ENCODE measurements around the gene FLRT1.

The FLRT1 gene, protein sequence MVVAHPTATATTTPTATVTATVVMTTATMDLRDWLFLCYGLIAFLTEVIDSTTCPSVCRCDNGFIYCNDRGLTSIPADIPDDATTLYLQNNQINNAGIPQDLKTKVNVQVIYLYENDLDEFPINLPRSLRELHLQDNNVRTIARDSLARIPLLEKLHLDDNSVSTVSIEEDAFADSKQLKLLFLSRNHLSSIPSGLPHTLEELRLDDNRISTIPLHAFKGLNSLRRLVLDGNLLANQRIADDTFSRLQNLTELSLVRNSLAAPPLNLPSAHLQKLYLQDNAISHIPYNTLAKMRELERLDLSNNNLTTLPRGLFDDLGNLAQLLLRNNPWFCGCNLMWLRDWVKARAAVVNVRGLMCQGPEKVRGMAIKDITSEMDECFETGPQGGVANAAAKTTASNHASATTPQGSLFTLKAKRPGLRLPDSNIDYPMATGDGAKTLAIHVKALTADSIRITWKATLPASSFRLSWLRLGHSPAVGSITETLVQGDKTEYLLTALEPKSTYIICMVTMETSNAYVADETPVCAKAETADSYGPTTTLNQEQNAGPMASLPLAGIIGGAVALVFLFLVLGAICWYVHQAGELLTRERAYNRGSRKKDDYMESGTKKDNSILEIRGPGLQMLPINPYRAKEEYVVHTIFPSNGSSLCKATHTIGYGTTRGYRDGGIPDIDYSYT
- 0 reads per million in 2 donors for total RNA-seq

DNA sequence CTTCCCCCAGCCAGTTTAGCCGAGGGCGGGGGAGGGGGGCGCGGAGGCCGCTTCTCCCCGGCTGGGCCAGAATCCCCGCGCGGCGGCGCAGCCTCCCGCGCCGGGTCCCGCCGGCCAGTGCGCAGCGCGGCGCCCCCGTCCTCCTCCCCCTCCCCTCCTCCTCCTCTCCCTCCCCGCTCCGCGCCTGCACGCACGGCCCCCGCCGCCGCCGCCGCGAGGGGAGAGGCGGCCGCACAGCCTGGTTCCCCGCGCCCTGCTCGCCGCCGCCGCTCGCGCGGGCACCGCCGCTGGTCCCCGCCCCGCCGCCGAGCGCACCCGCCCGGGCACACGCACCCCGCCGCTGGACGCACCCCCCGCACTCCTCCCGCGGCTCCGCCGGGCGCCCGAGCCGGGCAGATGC lies at the start of gene FLRT1:
TSS of gene FLRT1 (plus strand) at position 356 of the 400 bp plus-strand sequence. CDS start 80,337 bp downstream, outside the sequence.
- DNase-seq = no peak

DNA sequence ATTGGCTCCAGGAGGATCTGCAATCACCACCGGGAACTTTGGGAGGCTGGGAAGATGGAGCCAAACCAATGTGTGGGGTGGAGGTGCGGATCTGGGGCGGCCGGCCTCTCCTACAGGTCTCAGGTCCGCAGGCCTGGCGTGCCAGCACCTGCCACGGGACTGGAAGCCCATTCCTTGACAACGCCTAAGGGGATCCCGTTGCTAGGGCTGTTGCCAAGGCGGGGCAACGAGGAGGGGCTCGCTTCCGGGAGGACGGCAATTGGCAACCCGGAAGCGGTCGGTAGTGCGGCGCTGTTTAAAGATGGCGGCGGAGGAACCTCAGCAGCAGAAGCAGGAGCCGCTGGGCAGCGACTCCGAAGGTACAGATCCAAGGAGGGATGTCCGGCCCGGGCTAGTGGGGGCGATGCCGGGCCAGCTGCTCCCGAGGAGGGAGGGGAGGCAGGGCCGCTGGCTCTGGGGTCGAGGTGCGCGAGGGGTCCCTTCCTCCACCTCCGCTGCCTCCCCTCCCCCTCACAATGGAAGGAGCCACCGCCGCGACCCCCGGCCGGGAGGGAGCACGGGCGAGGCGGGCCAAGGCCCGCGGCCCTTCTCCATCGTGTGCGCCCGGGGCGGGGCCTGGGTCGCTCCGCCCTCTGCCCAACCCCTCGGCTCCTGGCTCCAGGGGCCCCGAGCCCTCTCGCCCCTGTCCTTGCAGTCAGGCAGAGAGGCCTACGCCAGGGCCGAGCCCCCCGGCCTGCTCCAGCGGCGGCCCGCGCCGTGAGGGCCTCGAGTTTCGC lies 49.4 kb upstream of the FLRT1 start, which contains the start of gene OTUB1:
TSS of gene OTUB1 (plus strand) at position 283 of the 776 bp plus-strand sequence. CDS start at position 302, 19 bp downstream.
- peak; percentile 79 for DNase-seq

DNA sequence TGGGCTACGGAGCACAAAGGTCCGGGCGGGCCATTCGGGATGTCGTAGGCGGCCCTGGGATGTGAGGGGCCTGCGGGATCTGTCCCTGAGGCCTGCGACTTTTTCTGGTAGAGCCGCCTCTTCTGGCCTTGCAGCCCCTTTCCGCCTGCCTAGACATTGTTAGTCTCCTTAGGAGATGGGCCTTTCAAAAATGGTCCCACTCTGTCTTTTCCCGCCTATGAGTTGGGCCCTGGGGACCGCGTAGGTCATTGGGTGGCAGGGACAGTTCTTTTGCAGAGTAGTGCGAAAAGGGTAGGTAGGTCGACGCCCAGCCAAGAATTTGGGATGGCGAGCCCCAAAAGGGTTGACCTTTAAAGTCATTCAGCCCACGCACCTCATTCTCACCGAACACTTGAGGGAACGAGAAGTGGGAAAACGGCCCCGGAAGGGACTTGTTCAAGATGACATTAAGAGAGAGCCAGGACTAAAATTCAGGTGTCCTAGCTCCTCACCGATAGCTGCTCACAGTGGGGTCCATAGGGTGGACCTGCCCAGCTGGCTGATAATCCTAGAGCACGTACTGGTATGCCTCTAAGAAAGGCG lies 48.7 kb upstream of the FLRT1 start:
- DNase-seq = no peak

DNA sequence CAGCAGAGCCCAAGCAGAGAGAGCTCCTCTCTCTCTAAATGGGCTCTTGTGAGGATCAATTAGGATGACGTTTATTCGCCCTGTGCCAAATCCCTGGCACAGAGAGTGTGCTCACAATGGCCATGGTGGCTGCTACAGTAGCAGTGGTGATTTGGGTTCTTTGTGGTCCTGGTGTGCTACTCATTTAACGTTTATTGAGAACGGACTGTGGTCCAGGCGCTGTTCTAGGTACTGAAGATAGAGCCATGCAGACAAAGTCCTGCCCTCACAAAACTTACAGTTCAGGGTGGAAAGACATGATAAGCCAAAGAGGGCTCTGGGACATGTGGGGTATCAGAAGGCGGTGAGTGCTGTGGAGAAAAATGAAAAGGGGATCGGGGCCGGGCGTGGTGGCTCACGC lies 44.2 kb upstream of the FLRT1 start:
- no peak for DNase-seq

DNA sequence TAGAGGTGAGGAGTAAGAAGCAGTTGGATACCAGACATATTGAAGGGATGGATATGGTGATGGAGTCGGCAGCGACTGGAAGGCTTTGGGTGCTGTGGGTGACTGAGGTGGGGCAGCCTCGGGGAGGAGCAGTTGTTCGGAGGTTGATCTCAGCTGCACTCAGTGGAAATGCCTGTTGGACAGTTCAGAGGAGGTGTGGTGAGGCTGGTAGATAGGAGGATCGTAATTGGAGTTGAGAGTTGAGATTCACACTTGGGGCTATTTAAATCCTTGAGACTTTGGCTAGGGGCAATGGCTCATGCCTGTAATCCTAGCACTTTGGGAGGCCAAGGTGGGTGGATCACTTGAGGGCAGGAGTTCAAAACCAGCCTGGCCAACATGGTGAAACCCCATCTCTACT lies 42.6 kb upstream of the FLRT1 start:
- no peak for DNase-seq

DNA sequence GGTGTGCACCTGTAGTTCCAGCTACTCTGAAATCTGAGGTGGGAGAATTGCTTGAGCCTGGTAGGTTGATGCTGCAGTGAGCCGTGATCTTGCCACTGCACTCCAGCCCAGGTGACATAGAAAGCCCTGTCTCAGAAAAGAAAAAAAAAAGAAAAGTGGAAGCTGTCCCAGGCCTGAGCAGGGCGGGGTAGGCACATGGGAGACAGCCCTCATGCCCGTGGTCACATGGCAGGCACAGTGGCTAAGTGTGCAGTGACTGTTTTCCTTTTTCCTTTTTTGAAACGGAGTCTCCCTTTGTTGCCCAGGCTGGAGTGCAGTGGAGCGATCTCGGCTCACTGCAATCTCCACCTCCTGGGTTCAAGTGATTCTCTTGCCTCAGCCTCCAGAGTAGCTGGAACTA lies 41.7 kb upstream of the FLRT1 start:
- no peak for DNase-seq

DNA sequence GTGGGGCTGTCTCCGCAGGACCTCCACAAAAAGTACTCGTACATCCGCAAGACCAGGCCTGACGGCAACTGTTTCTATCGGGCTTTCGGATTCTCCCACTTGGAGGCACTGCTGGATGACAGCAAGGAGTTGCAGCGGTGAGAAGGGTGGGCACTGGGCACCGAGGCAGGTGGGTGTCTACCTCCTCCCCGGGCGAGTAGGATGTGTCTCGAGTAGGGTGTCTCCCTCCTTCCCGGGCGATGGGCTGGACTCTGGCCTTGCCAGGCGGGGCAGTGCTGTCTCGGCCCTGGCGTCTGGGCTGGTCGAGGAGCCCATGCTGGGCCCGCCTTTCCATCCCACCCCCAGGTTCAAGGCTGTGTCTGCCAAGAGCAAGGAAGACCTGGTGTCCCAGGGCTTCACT lies 39.2 kb upstream of the FLRT1 start:
- no peak for DNase-seq

DNA sequence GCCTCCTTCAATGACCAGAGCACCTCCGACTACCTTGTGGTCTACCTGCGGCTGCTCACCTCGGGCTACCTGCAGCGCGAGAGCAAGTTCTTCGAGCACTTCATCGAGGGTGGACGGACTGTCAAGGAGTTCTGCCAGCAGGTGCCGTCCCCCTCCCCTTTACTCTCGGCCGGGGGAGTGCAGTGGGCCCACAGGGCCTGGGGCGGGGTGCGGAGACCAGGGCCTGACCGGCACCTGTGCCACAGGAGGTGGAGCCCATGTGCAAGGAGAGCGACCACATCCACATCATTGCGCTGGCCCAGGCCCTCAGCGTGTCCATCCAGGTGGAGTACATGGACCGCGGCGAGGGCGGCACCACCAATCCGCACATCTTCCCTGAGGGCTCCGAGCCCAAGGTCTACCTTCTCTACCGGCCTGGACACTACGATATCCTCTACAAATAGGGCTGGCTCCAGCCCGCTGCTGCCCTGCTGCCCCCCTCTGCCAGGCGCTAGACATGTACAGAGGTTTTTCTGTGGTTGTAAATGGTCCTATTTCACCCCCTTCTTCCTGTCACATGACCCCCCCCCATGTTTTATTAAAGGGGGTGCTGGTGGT lies 38.5 kb upstream of the FLRT1 start:
- DNase-seq = no peak

DNA sequence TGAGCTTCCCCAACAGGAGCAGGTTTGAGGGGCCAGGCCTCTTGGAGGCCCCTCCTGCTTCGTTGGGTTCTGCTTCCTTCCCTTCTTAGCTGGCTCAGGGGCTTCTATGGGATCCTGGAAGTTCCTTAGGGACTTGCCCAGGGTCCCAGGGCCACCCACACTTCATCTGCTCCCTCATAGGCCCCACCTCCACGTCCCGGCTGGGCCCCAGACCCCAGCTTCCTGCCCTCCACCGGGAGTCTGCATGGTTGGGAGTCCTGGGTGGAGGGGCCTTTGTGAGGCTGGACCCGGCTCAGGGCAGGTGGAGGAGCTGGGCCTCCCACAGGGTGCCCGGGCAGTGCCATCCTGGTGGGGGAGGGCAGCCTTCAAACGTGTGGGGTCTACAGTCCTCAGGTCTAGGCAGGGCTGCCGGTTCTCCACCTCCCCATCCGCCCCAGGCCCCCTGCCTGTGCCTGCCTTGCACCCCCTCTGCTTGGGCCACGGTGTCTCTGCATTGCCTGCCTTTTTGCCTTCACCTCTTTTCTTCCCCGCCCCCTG lies 37.9 kb upstream of the FLRT1 start:
- DNase-seq = no peak

DNA sequence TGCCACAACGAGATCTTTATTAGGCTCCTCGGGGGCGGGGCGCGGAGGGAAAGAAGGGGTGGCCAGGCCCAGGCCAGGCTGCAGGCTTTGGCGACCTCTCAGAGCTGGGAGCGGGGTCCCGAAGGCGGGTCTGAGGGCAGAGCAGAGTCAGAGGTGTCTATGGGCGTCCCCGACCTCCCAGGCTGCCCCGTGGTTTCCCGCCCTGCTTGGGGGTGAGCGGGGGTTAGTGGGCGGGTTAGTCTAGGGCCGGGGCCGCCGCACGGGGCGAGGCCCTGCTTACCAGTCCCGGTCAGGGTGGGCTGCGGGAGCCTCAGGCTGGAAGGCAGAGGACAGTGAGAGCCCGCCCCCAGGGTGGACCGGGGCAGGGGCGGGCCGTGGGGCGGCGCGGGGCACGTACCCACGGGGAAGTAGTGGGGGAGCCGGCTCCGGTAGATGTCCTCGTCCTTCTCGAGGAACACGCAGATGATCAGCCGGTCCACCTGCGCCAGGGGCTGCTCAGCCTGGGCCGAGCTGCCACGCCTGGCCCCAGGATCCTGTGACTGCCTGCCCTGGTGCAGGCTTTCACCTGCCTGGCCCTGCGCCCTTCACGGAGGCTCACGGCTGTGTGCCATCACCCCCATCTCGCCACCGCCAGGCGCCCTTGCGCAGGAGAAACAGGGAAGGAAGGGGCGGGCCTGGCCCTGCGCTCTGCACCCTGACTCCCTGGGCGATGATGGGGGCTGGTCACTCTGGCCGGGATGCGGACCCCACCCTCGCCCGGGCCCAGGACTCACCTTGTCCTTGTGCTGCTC lies 37.0 kb upstream of the FLRT1 start:
- DNase-seq = no peak

DNA sequence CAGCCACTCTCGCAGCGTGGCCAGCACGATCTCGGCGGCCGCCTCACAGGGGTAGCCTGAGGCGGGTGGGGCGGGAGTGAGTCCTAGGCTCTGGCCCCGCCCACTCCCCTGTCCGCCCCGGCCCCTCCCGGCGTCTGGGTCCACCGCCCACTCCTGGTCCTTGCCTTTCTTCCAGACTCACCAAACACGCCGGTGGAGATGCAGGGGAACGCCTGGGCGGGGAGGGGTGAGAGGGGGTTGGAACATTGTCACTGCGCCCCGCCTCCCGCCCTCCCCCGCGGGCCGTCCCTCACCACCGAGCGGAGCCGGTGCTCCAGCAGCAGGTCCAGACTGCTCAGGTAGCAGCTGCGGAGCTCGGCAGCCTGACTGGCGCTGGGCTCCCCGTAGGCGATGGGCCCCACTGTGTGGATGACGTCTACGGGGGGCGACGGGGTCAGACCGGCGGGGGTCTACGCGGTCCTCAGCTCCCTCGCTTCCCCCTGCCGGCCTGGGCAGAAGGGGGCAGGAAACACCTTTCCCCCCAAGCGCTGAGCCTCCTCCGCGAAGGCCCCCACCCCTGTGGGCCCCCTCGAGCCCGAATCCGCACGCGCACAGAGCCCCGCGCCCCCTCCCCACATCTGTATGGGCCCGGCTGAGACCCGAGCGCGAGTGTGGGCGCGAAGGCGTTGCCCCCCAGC lies 36.2 kb upstream of the FLRT1 start:
- peak; percentile 55 for DNase-seq

DNA sequence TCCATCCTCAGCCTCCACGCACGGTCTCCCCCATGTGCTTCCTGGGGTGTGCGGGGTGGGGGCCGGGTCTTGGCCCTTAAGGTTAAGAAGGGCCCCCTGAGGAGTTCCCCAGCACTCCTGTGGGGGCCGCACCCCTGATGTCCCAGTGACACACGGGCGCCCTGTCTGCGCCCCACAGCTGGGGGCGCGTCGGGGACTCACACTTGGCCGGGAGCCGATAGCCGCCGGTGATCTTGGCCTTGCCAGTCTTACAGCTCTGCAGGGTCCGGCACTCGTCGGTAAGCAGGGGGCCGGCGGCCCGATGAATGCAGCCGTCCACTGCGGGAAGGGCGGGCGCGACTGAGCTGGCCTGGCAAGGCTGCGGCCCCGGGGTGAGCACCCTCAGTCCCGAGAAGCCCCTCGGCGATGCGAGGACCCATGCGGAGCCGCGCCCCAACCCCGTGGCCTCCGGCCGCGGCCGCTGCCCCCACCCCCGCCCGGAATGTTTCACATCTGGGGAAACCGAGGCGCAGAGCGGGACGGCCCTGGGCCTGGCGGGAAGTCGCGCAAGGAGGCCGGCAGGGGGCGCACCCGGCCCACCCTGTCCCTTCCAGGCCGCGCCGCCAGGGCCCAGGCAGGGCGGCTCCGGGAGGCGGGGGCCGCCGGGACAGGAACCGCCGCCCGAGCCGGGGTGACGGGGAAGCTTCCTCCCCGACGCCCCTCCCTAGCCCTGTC lies 35.5 kb upstream of the FLRT1 start:
- peak; percentile 70 for DNase-seq

DNA sequence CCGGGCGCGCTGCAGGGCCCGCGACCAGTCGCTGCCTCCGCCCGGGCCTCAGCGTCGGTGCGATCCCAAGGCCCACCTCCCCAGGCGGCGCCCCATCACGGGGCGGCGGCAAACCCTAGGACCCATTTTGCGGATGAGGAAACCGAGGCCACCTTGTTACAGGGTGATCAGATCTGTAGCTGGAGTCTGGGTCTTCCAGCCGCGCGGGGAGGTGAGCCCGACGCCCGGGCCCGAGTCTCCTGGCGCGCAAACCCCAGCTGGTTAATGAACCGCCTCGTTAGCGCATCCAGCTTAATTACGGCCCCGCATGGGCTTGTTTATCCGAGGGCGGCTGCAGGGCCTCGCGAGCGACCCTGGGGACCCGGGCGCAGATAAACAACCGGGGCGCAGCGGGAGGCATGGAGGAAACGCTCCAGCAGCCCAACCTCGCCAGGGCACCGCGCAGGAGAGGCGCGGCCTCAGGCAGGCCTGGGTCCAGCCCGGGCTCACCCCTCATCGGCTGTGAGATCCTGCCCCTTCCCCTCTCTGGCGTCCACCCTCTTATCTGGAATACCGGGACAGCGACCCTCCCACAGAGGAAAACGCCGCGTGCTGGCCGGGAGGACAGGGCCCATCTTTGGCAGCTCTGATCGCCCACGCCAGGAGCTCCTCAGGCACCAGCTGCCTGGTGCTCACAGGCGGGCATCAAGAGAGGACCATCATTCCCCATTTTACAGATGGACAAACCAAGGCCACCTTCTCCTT lies 34.8 kb upstream of the FLRT1 start:
- no peak for DNase-seq

DNA sequence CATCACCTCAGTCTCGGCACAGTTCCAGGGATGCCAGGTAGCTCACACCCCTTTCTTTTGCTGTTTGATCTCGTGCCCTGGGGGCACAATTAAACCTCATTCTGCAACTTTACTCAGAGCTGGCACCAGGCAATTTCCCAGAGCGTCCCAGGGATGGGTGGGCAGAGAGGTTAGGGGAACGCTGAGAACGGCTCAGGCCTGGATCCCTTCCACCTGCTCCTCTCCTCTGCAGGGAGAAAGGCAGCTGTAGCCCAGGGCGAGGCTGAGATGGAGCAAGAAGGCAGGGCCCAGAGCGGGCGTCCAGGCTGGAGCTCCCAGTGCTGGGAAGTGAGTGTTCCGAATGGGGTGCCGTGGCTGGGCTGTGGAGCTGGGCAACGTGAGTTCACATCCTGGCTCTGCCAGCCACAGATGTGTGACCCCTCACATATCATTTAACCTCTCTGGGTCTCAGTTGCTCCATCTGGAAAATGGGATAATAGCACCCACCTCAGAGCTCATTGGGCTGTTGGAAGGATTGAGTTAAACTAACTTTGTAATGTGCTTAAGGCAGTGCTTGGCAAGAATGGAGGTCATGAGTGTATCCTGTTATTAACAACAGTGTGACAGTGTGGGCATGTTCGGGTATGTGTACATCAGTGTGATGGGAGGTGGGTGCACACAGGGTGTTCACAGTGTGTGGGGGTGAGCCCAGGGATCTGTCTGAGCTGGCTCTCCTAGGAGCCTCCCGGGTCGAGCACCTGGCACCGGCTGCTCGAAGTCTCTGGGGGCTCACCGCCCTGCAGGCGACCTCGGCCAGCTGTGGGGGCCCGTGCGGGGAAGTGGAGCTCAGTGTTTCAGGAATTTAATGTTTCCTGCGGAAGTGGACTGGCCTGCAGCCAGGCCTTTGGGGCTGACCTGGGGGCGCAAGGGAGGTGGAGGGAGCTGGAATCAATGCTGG lies 34.0 kb upstream of the FLRT1 start:
- DNase-seq = no peak

DNA sequence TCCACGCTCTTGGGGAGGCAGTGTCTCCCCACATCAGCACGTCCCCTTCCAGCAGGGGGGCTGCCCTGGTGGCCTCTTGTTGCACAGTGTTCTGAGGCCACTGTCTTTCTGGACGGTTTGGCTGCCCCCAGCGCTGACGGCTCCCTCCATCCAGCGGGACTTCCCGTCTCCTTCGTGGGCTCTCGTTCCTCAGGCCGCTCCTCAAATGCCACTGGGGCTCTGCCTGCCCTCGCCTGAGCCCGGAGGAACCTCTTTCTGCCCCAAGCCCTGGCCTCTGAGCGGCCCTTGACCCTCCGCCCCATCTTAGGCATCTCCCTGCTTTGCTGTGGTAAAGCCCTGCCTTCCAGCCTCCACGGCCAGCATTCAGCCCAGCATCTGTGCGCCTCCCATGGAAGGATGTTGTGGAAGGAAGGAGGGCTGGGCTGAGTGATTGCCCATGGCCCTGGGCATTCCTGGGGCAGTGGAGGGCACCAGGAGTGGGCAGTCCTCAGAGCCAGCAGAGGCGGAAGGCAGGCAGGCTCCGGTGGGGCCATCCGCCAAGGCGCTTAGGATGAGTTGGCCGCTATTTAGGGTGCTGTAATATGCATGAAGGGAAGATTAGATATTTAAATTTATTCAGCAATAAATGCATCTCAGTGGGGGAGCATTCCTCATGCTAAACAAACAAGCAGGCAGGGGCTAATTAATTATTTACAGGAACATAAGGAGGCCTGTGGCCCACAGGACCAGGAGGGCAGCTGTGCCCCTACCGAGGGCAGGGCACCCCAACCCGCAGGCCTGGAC lies 31.7 kb upstream of the FLRT1 start:
- no peak for DNase-seq

DNA sequence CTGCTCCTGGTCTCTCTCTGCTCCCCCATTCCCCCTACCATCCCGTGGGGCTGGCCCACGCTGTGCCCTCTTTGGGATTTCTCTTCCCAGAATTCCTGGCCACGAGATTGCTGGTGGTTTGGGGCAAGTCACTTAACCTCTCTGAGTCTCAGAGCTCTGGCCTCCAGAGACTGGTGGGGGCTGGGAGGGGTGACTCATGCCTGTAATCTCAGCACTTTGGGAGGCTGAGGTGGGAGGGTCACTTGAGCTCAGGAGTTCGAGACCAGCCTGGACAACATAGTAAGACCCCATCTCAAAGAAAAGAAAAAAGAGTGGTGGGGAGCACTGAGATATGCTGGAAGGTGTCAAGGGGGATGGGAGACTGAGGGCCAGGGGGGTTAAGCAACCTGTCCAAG lies 31.1 kb upstream of the FLRT1 start:
- no peak for DNase-seq

DNA sequence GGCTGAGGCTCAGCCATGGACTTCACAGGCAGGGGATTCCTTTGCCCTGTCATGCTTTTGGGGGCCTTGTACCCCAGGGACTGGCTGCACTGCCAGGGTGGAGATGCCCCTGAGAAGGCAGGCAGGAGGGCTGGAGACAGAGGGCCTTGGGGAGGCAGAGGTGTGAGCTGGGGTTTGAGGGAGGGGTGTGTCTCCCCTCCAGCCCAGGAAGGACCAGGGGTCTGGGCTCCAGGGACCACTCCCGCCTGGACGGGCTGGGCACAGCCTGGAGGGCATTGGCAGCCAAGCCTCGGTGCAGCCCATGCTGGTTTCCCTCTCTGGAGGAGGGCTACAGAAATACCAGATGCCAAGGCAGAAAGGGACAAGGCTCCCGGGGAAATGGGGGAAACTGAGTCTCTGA lies 30.0 kb upstream of the FLRT1 start:
- no peak for DNase-seq

Measured in T-helper 9 cell (primary cell).